ENCODE results near the gene GAGE12J.

GRCh38 chrX:49282647-49283011, 39.2 kb upstream of the GAGE12J start:
- TF ChIP-seq, protein P1, sequence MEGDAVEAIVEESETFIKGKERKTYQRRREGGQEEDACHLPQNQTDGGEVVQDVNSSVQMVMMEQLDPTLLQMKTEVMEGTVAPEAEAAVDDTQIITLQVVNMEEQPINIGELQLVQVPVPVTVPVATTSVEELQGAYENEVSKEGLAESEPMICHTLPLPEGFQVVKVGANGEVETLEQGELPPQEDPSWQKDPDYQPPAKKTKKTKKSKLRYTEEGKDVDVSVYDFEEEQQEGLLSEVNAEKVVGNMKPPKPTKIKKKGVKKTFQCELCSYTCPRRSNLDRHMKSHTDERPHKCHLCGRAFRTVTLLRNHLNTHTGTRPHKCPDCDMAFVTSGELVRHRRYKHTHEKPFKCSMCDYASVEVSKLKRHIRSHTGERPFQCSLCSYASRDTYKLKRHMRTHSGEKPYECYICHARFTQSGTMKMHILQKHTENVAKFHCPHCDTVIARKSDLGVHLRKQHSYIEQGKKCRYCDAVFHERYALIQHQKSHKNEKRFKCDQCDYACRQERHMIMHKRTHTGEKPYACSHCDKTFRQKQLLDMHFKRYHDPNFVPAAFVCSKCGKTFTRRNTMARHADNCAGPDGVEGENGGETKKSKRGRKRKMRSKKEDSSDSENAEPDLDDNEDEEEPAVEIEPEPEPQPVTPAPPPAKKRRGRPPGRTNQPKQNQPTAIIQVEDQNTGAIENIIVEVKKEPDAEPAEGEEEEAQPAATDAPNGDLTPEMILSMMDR (conservative IDR thresholded peaks at IDR 0.05), result no peak
- TF ChIP-seq ZFX (IDR thresholded peaks at IDR 0.05), result no peak

All from C4-2B (cell line).